Gastrocnemius medialis (tissue), 4 donors: Measurements from ENCODE around the gene NR1H4.

Source experiments
- POLR2A ChIP-seq, 2 donors: fragments of 450-650 bp; IDR thresholded peaks; one replicate each; pipeline ENCODE4 v1.6.1; 2017; ENCODE audit warnings: antibody characterized with exemption in 2 of 2, mild to moderate bottlenecking in 2 of 2, moderate library complexity in 2 of 2
- TF ChIP-seq, protein P1 (sequence below), 5 experiments: fragments of 450-650 bp in 3 of 5; fragments of 200-600 bp in 2 of 5; sonication (generic) in 2 of 5; IDR thresholded peaks in 4 of 5; conservative IDR thresholded peaks in 1 of 5; 1 replicate in 4 of 5; 2 replicates in 1 of 5; pipeline ENCODE4 v1.5.1; 2016 to 2019; ENCODE audit warnings: antibody characterized with exemption in 5 of 5, mild to moderate bottlenecking in 3 of 5, moderate library complexity in 3 of 5

DNA sequence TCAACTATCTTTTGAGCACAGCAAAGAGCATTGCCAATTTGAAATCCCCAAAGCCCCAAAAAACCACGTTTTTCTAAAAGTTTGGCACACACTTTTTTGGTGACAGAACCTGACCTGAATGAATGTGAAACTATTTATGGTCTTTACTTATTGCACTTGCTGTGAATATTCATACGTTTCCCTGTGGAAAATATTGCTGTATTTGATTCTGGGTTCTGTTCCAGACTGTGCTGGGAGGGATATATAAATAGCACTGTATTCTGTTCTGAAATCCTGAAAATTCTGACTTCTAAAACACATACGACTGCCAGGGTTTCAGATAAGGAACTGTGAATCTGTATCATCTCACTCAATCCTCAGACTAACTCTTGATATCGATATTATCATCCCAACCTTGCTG is 35.1 kb downstream of the NR1H4 start:
- TF ChIP-seq POLR2A (IDR thresholded peaks at IDR 0.05), result no peak
- TF ChIP-seq, protein P1, sequence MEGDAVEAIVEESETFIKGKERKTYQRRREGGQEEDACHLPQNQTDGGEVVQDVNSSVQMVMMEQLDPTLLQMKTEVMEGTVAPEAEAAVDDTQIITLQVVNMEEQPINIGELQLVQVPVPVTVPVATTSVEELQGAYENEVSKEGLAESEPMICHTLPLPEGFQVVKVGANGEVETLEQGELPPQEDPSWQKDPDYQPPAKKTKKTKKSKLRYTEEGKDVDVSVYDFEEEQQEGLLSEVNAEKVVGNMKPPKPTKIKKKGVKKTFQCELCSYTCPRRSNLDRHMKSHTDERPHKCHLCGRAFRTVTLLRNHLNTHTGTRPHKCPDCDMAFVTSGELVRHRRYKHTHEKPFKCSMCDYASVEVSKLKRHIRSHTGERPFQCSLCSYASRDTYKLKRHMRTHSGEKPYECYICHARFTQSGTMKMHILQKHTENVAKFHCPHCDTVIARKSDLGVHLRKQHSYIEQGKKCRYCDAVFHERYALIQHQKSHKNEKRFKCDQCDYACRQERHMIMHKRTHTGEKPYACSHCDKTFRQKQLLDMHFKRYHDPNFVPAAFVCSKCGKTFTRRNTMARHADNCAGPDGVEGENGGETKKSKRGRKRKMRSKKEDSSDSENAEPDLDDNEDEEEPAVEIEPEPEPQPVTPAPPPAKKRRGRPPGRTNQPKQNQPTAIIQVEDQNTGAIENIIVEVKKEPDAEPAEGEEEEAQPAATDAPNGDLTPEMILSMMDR (IDR thresholded peaks at IDR 0.05 in 4 of 5, conservative IDR thresholded peaks at IDR 0.05 in 1 of 5), result no peak
